GM12878 (cell line): ENCODE results near the gene LGALS1.

ENCODE experiments used
- EZH2 ChIP-seq: IDR thresholded peaks from 2 replicates; pipeline ENCODE4 v1.6.1; 2012; ENCODE audit warnings: low read depth, mild to moderate bottlenecking, control low read depth, inconsistent platforms, low read length, borderline replicate concordance; ENCODE audit not compliant: control insufficient read depth
- POLR2A ChIP-seq: IDR thresholded peaks from 2 replicates; pipeline ENCODE4 v1.6.1; 2011; ENCODE audit warnings: low read depth, mild to moderate bottlenecking, low read length
- SUZ12 ChIP-seq: fragments of 200-600 bp; sonication (generic); IDR thresholded peaks from one replicate; pipeline ENCODE4 v1.6.1; 2018; ENCODE audit warnings: antibody characterized with exemption, mild to moderate bottlenecking; ENCODE audit not compliant: unreplicated experiment
- TF ChIP-seq, protein P1 (sequence below): fragments of 450-650 bp; IDR thresholded peaks from 2 replicates; pipeline ENCODE4 v1.6.1; 2016; ENCODE audit warnings: mild to moderate bottlenecking, moderate library complexity, borderline replicate concordance
- TF ChIP-seq, protein P2 (sequence below), 3 experiments: IDR thresholded peaks in 2 of 3; conservative IDR thresholded peaks in 1 of 3; 2 replicates each; pipeline ENCODE4 v1.5.1; 2011; ENCODE audit warnings: low read depth in 3 of 3, low read length in 3 of 3, mild to moderate bottlenecking in 3 of 3, control low read depth in 2 of 3, moderate library complexity in 2 of 3, inconsistent platforms in 1 of 3, mixed read lengths in 1 of 3; ENCODE audit not compliant: control insufficient read depth in 2 of 3, insufficient read depth in 1 of 3; ENCODE audit errors: extremely low read depth in 1 of 3

DNA sequence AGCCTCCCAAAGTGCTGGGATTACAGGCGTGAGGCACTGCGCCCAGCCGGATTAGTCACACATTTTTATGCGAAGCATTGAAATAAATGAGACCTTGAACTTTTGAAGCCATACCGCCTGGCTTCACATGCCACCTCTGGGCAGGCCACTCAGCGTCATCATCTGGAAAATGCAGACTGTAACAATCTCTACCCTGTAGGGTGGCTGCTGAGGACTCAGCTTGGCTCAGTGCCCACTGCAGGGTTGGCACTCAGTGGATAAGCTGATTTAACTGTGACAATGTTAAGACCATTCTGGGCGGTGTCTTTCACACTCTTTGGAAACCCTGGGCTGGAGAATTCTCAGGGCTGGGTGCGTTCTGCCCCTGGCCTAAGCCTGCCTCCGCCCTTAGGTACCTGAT is 27.5 kb upstream of the LGALS1 start:
- TF ChIP-seq EZH2: no peak
- TF ChIP-seq, protein P1, sequence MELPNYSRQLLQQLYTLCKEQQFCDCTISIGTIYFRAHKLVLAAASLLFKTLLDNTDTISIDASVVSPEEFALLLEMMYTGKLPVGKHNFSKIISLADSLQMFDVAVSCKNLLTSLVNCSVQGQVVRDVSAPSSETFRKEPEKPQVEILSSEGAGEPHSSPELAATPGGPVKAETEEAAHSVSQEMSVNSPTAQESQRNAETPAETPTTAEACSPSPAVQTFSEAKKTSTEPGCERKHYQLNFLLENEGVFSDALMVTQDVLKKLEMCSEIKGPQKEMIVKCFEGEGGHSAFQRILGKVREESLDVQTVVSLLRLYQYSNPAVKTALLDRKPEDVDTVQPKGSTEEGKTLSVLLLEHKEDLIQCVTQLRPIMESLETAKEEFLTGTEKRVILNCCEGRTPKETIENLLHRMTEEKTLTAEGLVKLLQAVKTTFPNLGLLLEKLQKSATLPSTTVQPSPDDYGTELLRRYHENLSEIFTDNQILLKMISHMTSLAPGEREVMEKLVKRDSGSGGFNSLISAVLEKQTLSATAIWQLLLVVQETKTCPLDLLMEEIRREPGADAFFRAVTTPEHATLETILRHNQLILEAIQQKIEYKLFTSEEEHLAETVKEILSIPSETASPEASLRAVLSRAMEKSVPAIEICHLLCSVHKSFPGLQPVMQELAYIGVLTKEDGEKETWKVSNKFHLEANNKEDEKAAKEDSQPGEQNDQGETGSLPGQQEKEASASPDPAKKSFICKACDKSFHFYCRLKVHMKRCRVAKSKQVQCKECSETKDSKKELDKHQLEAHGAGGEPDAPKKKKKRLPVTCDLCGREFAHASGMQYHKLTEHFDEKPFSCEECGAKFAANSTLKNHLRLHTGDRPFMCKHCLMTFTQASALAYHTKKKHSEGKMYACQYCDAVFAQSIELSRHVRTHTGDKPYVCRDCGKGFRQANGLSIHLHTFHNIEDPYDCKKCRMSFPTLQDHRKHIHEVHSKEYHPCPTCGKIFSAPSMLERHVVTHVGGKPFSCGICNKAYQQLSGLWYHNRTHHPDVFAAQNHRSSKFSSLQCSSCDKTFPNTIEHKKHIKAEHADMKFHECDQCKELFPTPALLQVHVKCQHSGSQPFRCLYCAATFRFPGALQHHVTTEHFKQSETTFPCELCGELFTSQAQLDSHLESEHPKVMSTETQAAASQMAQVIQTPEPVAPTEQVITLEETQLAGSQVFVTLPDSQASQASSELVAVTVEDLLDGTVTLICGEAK: no peak
- TF ChIP-seq, protein P2, sequence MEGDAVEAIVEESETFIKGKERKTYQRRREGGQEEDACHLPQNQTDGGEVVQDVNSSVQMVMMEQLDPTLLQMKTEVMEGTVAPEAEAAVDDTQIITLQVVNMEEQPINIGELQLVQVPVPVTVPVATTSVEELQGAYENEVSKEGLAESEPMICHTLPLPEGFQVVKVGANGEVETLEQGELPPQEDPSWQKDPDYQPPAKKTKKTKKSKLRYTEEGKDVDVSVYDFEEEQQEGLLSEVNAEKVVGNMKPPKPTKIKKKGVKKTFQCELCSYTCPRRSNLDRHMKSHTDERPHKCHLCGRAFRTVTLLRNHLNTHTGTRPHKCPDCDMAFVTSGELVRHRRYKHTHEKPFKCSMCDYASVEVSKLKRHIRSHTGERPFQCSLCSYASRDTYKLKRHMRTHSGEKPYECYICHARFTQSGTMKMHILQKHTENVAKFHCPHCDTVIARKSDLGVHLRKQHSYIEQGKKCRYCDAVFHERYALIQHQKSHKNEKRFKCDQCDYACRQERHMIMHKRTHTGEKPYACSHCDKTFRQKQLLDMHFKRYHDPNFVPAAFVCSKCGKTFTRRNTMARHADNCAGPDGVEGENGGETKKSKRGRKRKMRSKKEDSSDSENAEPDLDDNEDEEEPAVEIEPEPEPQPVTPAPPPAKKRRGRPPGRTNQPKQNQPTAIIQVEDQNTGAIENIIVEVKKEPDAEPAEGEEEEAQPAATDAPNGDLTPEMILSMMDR (IDR thresholded peaks at IDR 0.05 in 2 of 3, conservative IDR thresholded peaks at IDR 0.05 in 1 of 3; ENCODE audit: control insufficient read depth in 2 of 3, extremely low read depth in 1 of 3, insufficient read depth in 1 of 3, low read depth in 3 of 3, low read length in 3 of 3): no peak
- no peak for TF ChIP-seq SUZ12
- no peak for TF ChIP-seq POLR2A
